ENCODE measurements around the gene GPR62. TPM values are rescaled to one million over a fixed set of nuclear protein-coding genes. Genes with fewer than 3 reads are reported as not detected.

The GPR62 gene
- total and polyA plus RNA-seq, 9 of the 15 experiments (the other 6 are each of a cell fraction or from before 2014, with no cell fraction given) = not detected

GRCh38 chr3:51995346-51996163 lies 40.4 kb downstream of the GPR62 start, which contains the start of gene RPL29 (continued):
- TF ChIP-seq ZNF639 (CRISPR knock-in tag; conservative IDR thresholded peaks at IDR 0.05 in 1 of 2, IDR thresholded peaks at IDR 0.05 in 1 of 2) = peak in 1 of 2 experiments; percentile 89; a peak in 1 of 4 replicates
- no peak for TF ChIP-seq EZH2 (IDR thresholded peaks at IDR 0.05; ENCODE audit: borderline replicate concordance, low read depth, low read length)
- peak; percentile 100 for TF ChIP-seq RBFOX2 (IDR thresholded peaks at IDR 0.05; ENCODE audit: low read depth, low read length)
- peak; percentile 98 for TF ChIP-seq TAF1 (IDR thresholded peaks at IDR 0.05; ENCODE audit: control insufficient read depth, extremely low read depth, insufficient read depth, low read length, severe bottlenecking)
- TF ChIP-seq HNRNPLL (IDR thresholded peaks at IDR 0.05; ENCODE audit: low read depth, low read length, poor library complexity, severe bottlenecking) = peak; percentile 38
- TF ChIP-seq NR4A1 (CRISPR knock-in tag; IDR thresholded peaks at IDR 0.05) = no peak
- TF ChIP-seq NR4A1 (tag; IDR thresholded peaks at IDR 0.05) = 0 out of 2 replicates have a peak, but pooled peaks have one; percentile 35
- TF ChIP-seq NCOA2 (IDR thresholded peaks at IDR 0.05; ENCODE audit: partially characterized antibody in 2 of 2) = no peak
- TF ChIP-seq TEAD1 (CRISPR knock-in tag; IDR thresholded peaks at IDR 0.05) = 0 out of 4 replicates have a peak, but pooled peaks of 1 of the 2 experiments have one; percentile 16
- TF ChIP-seq KLF1 (tag; IDR thresholded peaks at IDR 0.05) = peak; percentile 58; the same call in 1 of the 2 replicates
- peak; percentile 97 for TF ChIP-seq NCOA1 (IDR thresholded peaks at IDR 0.05; ENCODE audit: low read depth)
- TF ChIP-seq ID3 (CRISPR knock-in tag; IDR thresholded peaks at IDR 0.05) = no peak
- TF ChIP-seq ID3 (tag; IDR thresholded peaks at IDR 0.05) = peak; percentile 75; the same call in 1 of the 2 replicates
- peak; percentile 59 for TF ChIP-seq VEZF1 (CRISPR knock-in tag; IDR thresholded peaks at IDR 0.05)
- no peak for TF ChIP-seq NCOA6 (IDR thresholded peaks at IDR 0.05)
- TF ChIP-seq FOXK2 (conservative IDR thresholded peaks at IDR 0.05 in 1 of 2, IDR thresholded peaks at IDR 0.05 in 1 of 2; ENCODE audit: low read depth in 2 of 2) = peak; percentile 82 to 93
- peak; percentile 80 for TF ChIP-seq CREM (IDR thresholded peaks at IDR 0.05; ENCODE audit: low read depth)
- TF ChIP-seq TAL1 (IDR thresholded peaks at IDR 0.05) = no peak
- TF ChIP-seq ZNF3 (CRISPR knock-in tag; IDR thresholded peaks at IDR 0.05) = no peak
- no peak for TF ChIP-seq BMI1 (IDR thresholded peaks at IDR 0.05; ENCODE audit: low read length)
- no peak for TF ChIP-seq MEF2D (tag; conservative IDR thresholded peaks at IDR 0.05; ENCODE audit: low read depth)
- TF ChIP-seq YY1 (IDR thresholded peaks at IDR 0.05; ENCODE audit: borderline replicate concordance in 1 of 3, control insufficient read depth in 1 of 3, extremely low read depth in 1 of 3, insufficient read depth in 3 of 3, insufficient read length in 1 of 3, insufficient replicate concordance in 2 of 3, low read depth in 1 of 3, low read length in 2 of 3) = peak in 2 of 3 experiments; percentile 31 to 36

Data from K562 (cell line).